ENCODE results near the gene POMC.

GRCh38 chr2:25176138-25176537, 7.8 kb upstream of the POMC start:
- TF ChIP-seq CTCF (IDR thresholded peaks at IDR 0.05) (no peak), POLR2A (IDR thresholded peaks at IDR 0.05) (no peak)
